HepG2 (cell line): ENCODE measurements around the gene OR10A2. TPM values are rescaled to one million over a fixed set of nuclear protein-coding genes. Genes with fewer than 3 reads are reported as not detected.

Experiments used
- ATAC-seq: fragments of 200-7000 bp; cut with Tn5 transposase; 3 replicates; pipeline ENCODE4 v1.9.1; 2020; ENCODE audit warnings: mild to moderate bottlenecking, moderate library complexity
- BruUV-seq: library from RNA; stranded (reverse); fragments of 400-500 nt; replicated peaks from 2 replicates; lab custom pipeline; 2021; lab: Mats Ljungman, UMichigan
- CTCF ChIA-PET: fragments of 300-600 bp; formaldehyde crosslinking; extraction: SDS; loops from one replicate; lab custom pipeline; 2021; ENCODE audit warnings: low total read pairs, inconsistent platforms, low intra/inter-chr PET ratio; lab: Yijun Ruan, JAX
- POLR2A ChIA-PET: fragments of 350-600 bp; sonication (Branson Sonifier 250); formaldehyde crosslinking; loops from one replicate; lab custom pipeline; 2020; ENCODE audit warnings: antibody characterized with exemption, inconsistent platforms; lab: Yijun Ruan, JAX
- DNase-seq: peaks from one replicate; pipeline ENCODE4 v3.0.0-alpha.2; 2015; ENCODE audit warnings: low spot score
- FAIRE-seq: peaks from 3 replicates; lab custom pipeline; 2011; peaks lifted over from hg19 to GRCh38; lab: Jason Lieb, UNC
- H2AFZ ChIP-seq: one replicate; pipeline ENCODE4 v1.6.1; 2011; ENCODE audit warnings: low read length, inconsistent platforms
- H3K27ac ChIP-seq: fragments of 300-600 bp; 3 replicates; pipeline ENCODE4 v1.8.0; 2011; ENCODE audit warnings: mixed run types, mild to moderate bottlenecking, mixed read lengths, low read length, inconsistent platforms; ENCODE audit not compliant: insufficient read depth; ENCODE audit errors: extremely low read length
- H3K27me3 ChIP-seq, 2 experiments: fragments of 200-600 bp in 1 of 2; 2 replicates in 1 of 2; 3 replicates in 1 of 2; pipeline versions ENCODE4 v1.6.0 to v1.8.0; 2011; ENCODE audit warnings: low read length in 2 of 2, mild to moderate bottlenecking in 2 of 2, moderate library complexity in 2 of 2, inconsistent platforms in 1 of 2; ENCODE audit not compliant: insufficient read depth in 2 of 2, control insufficient read depth in 1 of 2
- H3K36me3 ChIP-seq, 2 experiments: fragments of 200-600 bp in 1 of 2; replicated peaks in 1 of 2; 2 replicates in 1 of 2; 3 replicates in 1 of 2; pipeline versions ENCODE4 v1.5.1 to v1.8.0; 2011; ENCODE audit warnings: low read length in 2 of 2, inconsistent platforms in 1 of 2; ENCODE audit not compliant: insufficient read depth in 2 of 2, control insufficient read depth in 1 of 2
- H3K4me1 ChIP-seq: 2 replicates; pipeline ENCODE4 v1.5.1; 2012; ENCODE audit warnings: low read length, inconsistent platforms; ENCODE audit not compliant: insufficient read depth
- H3K4me2 ChIP-seq: 2 replicates; pipeline ENCODE4 v1.6.0; 2011; ENCODE audit warnings: low read depth, low read length, inconsistent platforms
- H3K4me3 ChIP-seq, 3 experiments: fragments of 200-600 bp in 1 of 3; sonication (generic), shearing (Covaris generic) in 1 of 3; replicated peaks in 1 of 3; 2 replicates each; pipeline ENCODE4 v1.5.1; 2011 to 2016; ENCODE audit warnings: low read length in 3 of 3, inconsistent platforms in 2 of 3, low read depth in 2 of 3, mild to moderate bottlenecking in 2 of 3, control low read depth in 1 of 3, mixed read lengths in 1 of 3; ENCODE audit not compliant: insufficient read depth in 1 of 3
- H3K79me2 ChIP-seq: one replicate; pipeline ENCODE4 v1.6.1; 2011; ENCODE audit warnings: low read length, inconsistent platforms; ENCODE audit not compliant: insufficient read depth
- H3K9ac ChIP-seq: 2 replicates; pipeline ENCODE4 v1.6.0; 2011; ENCODE audit warnings: mild to moderate bottlenecking, low read depth, low read length, inconsistent platforms; ENCODE audit not compliant: insufficient read depth
- H3K9me3 ChIP-seq: 2 replicates; pipeline ENCODE4 v1.5.1; 2012; ENCODE audit warnings: mild to moderate bottlenecking, low read length
- H4K20me1 ChIP-seq: 2 replicates; pipeline ENCODE4 v1.6.0; 2011; ENCODE audit warnings: inconsistent platforms, mild to moderate bottlenecking, low read length, moderate library complexity; ENCODE audit not compliant: insufficient read depth
- EHMT2 ChIP-seq: fragments of 200-600 bp; sonication (generic); IDR thresholded peaks from 2 replicates; pipeline ENCODE4 v1.7.0; 2017; ENCODE audit warnings: antibody characterized with exemption, low read depth, low read length, borderline replicate concordance
- GATAD2A ChIP-seq: IDR thresholded peaks from 2 replicates; pipeline ENCODE4 v1.6.1; 2016
- GTF3A ChIP-seq: sonication (generic); formaldehyde crosslinking; conservative IDR thresholded peaks from 2 replicates; pipeline ENCODE4 v1.4.0; 2020; ENCODE audit warnings: mild to moderate bottlenecking, missing genetic modification reagents
- JUND ChIP-seq: sonication (generic); formaldehyde crosslinking; IDR thresholded peaks from 2 replicates; pipeline ENCODE4 v1.8.0; 2022; ENCODE audit warnings: mild to moderate bottlenecking, missing genetic modification reagents
- NR3C1 ChIP-seq: sonication (generic); formaldehyde crosslinking; IDR thresholded peaks from 2 replicates; pipeline ENCODE4 v1.4.0; 2020; ENCODE audit warnings: missing genetic modification reagents
- ZNF501 ChIP-seq: sonication (generic); formaldehyde crosslinking; IDR thresholded peaks from 2 replicates; pipeline ENCODE4 v1.5.1; 2020; ENCODE audit warnings: mild to moderate bottlenecking, moderate library complexity, missing genetic modification reagents
- ZNF720 ChIP-seq: sonication (generic); formaldehyde crosslinking; IDR thresholded peaks from 2 replicates; pipeline ENCODE4 v1.4.0; 2020; ENCODE audit warnings: missing genetic modification reagents
- WGBS: methylation state at CpG from one replicate; pipeline ENCODE4 v1.1.6; 2017; ENCODE audit warnings: low lambda C conversion rate; 5-methylcytosine and 5-hydroxymethylcytosine counted together
- in situ Hi-C: cut with HindIII; loops from 2 replicates; pipeline ENCODE4 v1.10.0; 2017; ENCODE audit warnings: low pct_unique_long_range_greater_than_20kb; ENCODE audit not compliant: extremely low pct_ligation_motif_present
- intact Hi-C: fragments of 100-400 bp; cut with micrococcal nuclease; formaldehyde crosslinking; loops from one replicate; pipeline ENCODE4 v1.10.0; 2022; ENCODE audit not compliant: unreplicated experiment
- polyA plus RNA-seq, 8 experiments: library from polyadenylated mRNA; depleted of rRNA in 3 of 8; stranded (reverse) in 7 of 8; unstranded in 1 of 8; fragments of >200 nt; fragmentation: Illumina TruSeq in 4 of 8; extraction: Trizol in 4 of 8; gene quantifications; 2 replicates each; pipeline versions ENCODE4 v1.2.1 to v1.2.3, GENCODE V29; 2011 to 2016; ENCODE audit warnings: low read depth in 4 of 8, missing spikeins in 1 of 8, mixed read lengths in 1 of 8; ENCODE audit not compliant: insufficient read depth in 1 of 8
- total RNA-seq, 5 experiments: library from RNA; depleted of rRNA; stranded (reverse); fragments of >200 nt; fragmentation: Illumina TruSeq; extraction: Trizol; gene quantifications; 2 replicates each; pipeline ENCODE4 v1.2.3, GENCODE V29; 2016; ENCODE audit warnings: low read depth in 1 of 5
- TF ChIP-seq, protein P1 (sequence below): sonication (generic); formaldehyde crosslinking; IDR thresholded peaks from 2 replicates; pipeline ENCODE4 v1.5.0; 2020; ENCODE audit warnings: missing genetic modification reagents, mild to moderate bottlenecking, borderline replicate concordance
- TF ChIP-seq, protein P2 (sequence below): fragments of 450-650 bp; IDR thresholded peaks from 2 replicates; pipeline ENCODE4 v1.6.1; 2016
- TF ChIP-seq, protein P3 (sequence below): sonication (generic); formaldehyde crosslinking; IDR thresholded peaks from 2 replicates; pipeline ENCODE4 v1.5.0; 2020; ENCODE audit warnings: missing genetic modification reagents
- TF ChIP-seq, protein P4 (sequence below): sonication (generic); formaldehyde crosslinking; IDR thresholded peaks from 2 replicates; pipeline ENCODE4 v1.9.0; 2021; ENCODE audit warnings: missing genetic modification reagents, borderline replicate concordance
- TF ChIP-seq, protein P5 (sequence below): sonication (generic); formaldehyde crosslinking; IDR thresholded peaks from 2 replicates; pipeline ENCODE4 v1.4.0; 2020; ENCODE audit warnings: mild to moderate bottlenecking, missing genetic modification reagents

Gene OR10A2
- total and polyA plus RNA-seq, 2 of the 13 experiments (the other 11 are each of a cell fraction or from before 2014, with no cell fraction given), result not detected

DNA sequence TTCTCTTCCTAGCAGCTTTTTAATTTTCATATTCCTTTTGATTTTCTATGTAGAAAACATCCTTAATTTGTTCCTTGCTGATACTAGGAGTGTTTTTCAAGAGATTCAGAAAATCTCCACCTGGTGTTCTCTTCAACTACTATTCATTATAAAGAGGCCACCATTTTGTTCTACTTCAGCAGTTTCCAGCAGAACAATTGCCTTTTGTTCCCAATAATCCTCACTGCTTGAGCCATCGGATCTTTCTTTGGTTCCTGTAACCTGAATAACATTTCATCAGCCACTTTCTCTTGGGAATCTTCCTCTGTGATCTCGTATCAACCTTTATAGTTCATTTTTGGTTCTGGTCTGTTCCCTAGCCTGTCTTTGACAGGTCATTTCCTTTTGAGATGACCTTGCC is 19.2 kb upstream of the OR10A2 start (continued):
- TF ChIP-seq, protein P1, sequence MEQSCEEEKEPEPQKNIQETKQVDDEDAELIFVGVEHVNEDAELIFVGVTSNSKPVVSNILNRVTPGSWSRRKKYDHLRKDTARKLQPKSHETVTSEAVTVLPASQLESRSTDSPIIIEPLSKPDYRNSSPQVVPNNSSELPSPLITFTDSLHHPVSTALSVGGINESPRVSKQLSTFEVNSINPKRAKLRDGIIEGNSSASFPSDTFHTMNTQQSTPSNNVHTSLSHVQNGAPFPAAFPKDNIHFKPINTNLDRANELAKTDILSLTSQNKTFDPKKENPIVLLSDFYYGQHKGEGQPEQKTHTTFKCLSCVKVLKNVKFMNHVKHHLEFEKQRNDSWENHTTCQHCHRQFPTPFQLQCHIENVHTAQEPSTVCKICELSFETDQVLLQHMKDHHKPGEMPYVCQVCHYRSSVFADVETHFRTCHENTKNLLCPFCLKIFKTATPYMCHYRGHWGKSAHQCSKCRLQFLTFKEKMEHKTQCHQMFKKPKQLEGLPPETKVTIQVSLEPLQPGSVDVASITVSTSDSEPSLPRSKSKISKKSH, result no peak
- TF ChIP-seq GATAD2A (CRISPR knock-in tag), result no peak
- TF ChIP-seq, protein P2, sequence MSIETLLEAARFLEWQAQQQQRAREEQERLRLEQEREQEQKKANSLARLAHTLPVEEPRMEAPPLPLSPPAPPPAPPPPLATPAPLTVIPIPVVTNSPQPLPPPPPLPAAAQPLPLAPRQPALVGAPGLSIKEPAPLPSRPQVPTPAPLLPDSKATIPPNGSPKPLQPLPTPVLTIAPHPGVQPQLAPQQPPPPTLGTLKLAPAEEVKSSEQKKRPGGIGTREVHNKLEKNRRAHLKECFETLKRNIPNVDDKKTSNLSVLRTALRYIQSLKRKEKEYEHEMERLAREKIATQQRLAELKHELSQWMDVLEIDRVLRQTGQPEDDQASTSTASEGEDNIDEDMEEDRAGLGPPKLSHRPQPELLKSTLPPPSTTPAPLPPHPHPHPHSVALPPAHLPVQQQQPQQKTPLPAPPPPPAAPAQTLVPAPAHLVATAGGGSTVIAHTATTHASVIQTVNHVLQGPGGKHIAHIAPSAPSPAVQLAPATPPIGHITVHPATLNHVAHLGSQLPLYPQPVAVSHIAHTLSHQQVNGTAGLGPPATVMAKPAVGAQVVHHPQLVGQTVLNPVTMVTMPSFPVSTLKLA, result no peak
- TF ChIP-seq, all 625 proteins: peak for 0

DNA sequence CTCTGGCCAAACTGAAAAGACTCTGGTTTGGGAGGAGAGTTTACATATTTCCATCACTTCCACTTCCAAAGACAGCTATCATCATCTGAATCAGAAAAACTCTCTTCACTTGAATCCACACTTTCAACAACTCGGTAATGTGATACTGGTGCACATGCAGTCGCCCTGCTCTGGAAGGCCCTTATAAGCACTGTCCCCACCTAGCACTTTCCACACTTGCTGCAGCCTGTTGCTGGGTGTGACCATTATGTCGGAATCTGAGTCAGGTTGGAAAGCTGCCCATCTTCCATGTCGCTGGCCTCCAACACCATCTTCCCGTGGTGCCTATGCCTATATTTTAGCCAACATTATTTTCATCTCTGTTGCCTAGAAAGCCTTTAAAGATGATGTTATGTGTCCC is 18.5 kb upstream of the OR10A2 start:
- H3K9ac ChIP-seq, result no peak overlapping the region
- 0 out of 2 replicates have a peak, but pooled peaks cover 6% of the 10 kb centered on the region for H3K4me1 ChIP-seq
- FAIRE-seq (no peak), ATAC-seq (no peak), DNase-seq (no peak)
- H3K4me2 ChIP-seq, result no peak overlapping the region
- H3K9me3 ChIP-seq, result no peaks in the 10 kb centered on the region
- H3K27me3 ChIP-seq, result peaks cover 0 to 6% of the 10 kb centered on the region in 2 experiments; a peak in 1 of 5 replicates
- H4K20me1 ChIP-seq, result no peaks in the 10 kb centered on the region
- H3K79me2 ChIP-seq, result no peaks in the 10 kb centered on the region
- no peak overlapping the region for H2AFZ ChIP-seq
- H3K27ac ChIP-seq, result no peak overlapping the region
- CTCF ChIA-PET, result no interaction called here
- POLR2A ChIA-PET, result no interaction called here
- H3K36me3 ChIP-seq, result no peaks in the 10 kb centered on the region
- intact Hi-C loops (no loop called here), in situ Hi-C loops (no loop called here)
- H3K4me3 ChIP-seq, result no peak overlapping the region
- BruUV-seq, result no TSS peak
- WGBS, result 9% methylated on average over 5 of the region's 5 CpGs
- TF ChIP-seq NR3C1 (CRISPR knock-in tag), result no peak
- TF ChIP-seq, protein P3, sequence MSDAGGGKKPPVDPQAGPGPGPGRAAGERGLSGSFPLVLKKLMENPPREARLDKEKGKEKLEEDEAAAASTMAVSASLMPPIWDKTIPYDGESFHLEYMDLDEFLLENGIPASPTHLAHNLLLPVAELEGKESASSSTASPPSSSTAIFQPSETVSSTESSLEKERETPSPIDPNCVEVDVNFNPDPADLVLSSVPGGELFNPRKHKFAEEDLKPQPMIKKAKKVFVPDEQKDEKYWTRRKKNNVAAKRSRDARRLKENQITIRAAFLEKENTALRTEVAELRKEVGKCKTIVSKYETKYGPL, result no peak
- no peak for TF ChIP-seq ZNF501 (CRISPR knock-in tag)
- TF ChIP-seq EHMT2, result no peak
- TF ChIP-seq, protein P4, sequence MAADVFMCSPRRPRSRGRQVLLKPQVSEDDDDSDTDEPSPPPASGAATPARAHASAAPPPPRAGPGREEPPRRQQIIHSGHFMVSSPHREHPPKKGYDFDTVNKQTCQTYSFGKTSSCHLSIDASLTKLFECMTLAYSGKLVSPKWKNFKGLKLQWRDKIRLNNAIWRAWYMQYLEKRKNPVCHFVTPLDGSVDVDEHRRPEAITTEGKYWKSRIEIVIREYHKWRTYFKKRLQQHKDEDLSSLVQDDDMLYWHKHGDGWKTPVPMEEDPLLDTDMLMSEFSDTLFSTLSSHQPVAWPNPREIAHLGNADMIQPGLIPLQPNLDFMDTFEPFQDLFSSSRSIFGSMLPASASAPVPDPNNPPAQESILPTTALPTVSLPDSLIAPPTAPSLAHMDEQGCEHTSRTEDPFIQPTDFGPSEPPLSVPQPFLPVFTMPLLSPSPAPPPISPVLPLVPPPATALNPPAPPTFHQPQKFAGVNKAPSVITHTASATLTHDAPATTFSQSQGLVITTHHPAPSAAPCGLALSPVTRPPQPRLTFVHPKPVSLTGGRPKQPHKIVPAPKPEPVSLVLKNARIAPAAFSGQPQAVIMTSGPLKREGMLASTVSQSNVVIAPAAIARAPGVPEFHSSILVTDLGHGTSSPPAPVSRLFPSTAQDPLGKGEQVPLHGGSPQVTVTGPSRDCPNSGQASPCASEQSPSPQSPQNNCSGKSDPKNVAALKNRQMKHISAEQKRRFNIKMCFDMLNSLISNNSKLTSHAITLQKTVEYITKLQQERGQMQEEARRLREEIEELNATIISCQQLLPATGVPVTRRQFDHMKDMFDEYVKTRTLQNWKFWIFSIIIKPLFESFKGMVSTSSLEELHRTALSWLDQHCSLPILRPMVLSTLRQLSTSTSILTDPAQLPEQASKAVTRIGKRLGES (CRISPR knock-in tag), result no peak
- TF ChIP-seq, protein P5, sequence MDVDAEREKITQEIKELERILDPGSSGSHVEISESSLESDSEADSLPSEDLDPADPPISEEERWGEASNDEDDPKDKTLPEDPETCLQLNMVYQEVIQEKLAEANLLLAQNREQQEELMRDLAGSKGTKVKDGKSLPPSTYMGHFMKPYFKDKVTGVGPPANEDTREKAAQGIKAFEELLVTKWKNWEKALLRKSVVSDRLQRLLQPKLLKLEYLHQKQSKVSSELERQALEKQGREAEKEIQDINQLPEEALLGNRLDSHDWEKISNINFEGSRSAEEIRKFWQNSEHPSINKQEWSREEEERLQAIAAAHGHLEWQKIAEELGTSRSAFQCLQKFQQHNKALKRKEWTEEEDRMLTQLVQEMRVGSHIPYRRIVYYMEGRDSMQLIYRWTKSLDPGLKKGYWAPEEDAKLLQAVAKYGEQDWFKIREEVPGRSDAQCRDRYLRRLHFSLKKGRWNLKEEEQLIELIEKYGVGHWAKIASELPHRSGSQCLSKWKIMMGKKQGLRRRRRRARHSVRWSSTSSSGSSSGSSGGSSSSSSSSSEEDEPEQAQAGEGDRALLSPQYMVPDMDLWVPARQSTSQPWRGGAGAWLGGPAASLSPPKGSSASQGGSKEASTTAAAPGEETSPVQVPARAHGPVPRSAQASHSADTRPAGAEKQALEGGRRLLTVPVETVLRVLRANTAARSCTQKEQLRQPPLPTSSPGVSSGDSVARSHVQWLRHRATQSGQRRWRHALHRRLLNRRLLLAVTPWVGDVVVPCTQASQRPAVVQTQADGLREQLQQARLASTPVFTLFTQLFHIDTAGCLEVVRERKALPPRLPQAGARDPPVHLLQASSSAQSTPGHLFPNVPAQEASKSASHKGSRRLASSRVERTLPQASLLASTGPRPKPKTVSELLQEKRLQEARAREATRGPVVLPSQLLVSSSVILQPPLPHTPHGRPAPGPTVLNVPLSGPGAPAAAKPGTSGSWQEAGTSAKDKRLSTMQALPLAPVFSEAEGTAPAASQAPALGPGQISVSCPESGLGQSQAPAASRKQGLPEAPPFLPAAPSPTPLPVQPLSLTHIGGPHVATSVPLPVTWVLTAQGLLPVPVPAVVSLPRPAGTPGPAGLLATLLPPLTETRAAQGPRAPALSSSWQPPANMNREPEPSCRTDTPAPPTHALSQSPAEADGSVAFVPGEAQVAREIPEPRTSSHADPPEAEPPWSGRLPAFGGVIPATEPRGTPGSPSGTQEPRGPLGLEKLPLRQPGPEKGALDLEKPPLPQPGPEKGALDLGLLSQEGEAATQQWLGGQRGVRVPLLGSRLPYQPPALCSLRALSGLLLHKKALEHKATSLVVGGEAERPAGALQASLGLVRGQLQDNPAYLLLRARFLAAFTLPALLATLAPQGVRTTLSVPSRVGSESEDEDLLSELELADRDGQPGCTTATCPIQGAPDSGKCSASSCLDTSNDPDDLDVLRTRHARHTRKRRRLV (CRISPR knock-in tag), result no peak
- TF ChIP-seq GTF3A (CRISPR knock-in tag), result no peak
- TF ChIP-seq JUND, result no peak
- TF ChIP-seq ZNF720, result no peak
